ENCODE results near the gene PPFIA4. TPM values are rescaled to one million over a fixed set of nuclear protein-coding genes. Genes with fewer than 3 reads are reported as not detected.

Gene PPFIA4
- polyA plus RNA-seq, 4 donors: 0.27 to 1.2 (median 0.54) TPM; not detected in 1

Other genes starting within 250 kb of the PPFIA4 start
- gene KDM5B, start 218.1 kb upstream of the PPFIA4 start, polyA plus RNA-seq: 10 to 100 TPM in 1 of 4 donors, 1 to 10 TPM in 3; 5.7 to 39.5 (median 9.1) TPM
- 1 to 10 TPM; 1.2 to 2.1 (median 1.6) TPM for gene PCAT6, start 215.5 kb upstream of the PPFIA4 start, polyA plus RNA-seq
- 10 to 100 TPM in 3 of 4 donors, 1 to 10 TPM in 1; 7.8 to 11.2 (median 10.3) TPM for gene RABIF, start 137.3 kb upstream of the PPFIA4 start, polyA plus RNA-seq
- gene KLHL12, start 99.3 kb upstream of the PPFIA4 start, polyA plus RNA-seq: 10 to 100 TPM; 12.7 to 28.2 (median 17.2) TPM
- 10 to 100 TPM; 48.5 to 77.7 (median 53.8) TPM for gene ADIPOR1, start 68.2 kb upstream of the PPFIA4 start, polyA plus RNA-seq
- gene CYB5R1, start 59.2 kb upstream of the PPFIA4 start, polyA plus RNA-seq: 10 to 100 TPM in 3 of 4 donors, 1 to 10 TPM in 1; 6.5 to 34.8 (median 20.9) TPM
- 10 to 100 TPM; 58.9 to 80.4 (median 67.2) TPM for gene TMEM183A, start 19.1 kb upstream of the PPFIA4 start, polyA plus RNA-seq
- 1 to 10 TPM in 1 of 4 donors, not detected in 3; 1.5 TPM for gene MYOG, start 59.5 kb downstream of the PPFIA4 start, polyA plus RNA-seq
- 1 to 10 TPM in 1 of 4 donors, under 1 TPM in 2, not detected in 1; 0.38 to 1.4 (median 0.54) TPM for gene ADORA1, start 101.2 kb downstream of the PPFIA4 start, polyA plus RNA-seq
- gene MYBPH, start 149.3 kb downstream of the PPFIA4 start, polyA plus RNA-seq: 1 to 10 TPM in 1 of 4 donors, not detected in 3; 1.1 TPM
- 1 to 10 TPM in 2 of 4 donors, under 1 TPM in 2; 0.16 to 1.6 (median 0.90) TPM for gene CHI3L1, start 160.2 kb downstream of the PPFIA4 start, polyA plus RNA-seq
- under 1 TPM in 2 of 4 donors, not detected in 2; 0.07 to 0.43 TPM for gene CHIT1, start 203.2 kb downstream of the PPFIA4 start, polyA plus RNA-seq